HEK293 (cell line): ENCODE measurements around the gene RIPOR3.
"Not testable (repeated sequence)": the region's sequence is repeated elsewhere in the genome, so short reads cannot be mapped to it uniquely, and the experiment has no call there.

Source experiments
- MEIS1 ChIP-seq: sonication (generic); formaldehyde crosslinking; IDR thresholded peaks from 2 replicates; pipeline ENCODE4 v1.8.1; 2022; ENCODE audit warnings: missing genetic modification reagents, mild to moderate bottlenecking, borderline replicate concordance
- ZNF132 ChIP-seq: fragments of 450-650 bp; formaldehyde crosslinking; IDR thresholded peaks from 2 replicates; pipeline ENCODE4 v1.5.1; 2017; ENCODE audit warnings: missing biosample characterization, missing genetic modification characterization, borderline replicate concordance
- ZNF239 ChIP-seq: fragments of 450-650 bp; formaldehyde crosslinking; IDR thresholded peaks from 2 replicates; pipeline ENCODE4 v1.5.1; 2016; ENCODE audit warnings: missing biosample characterization, missing genetic modification characterization
- ZNF776 ChIP-seq: fragments of 450-650 bp; formaldehyde crosslinking; IDR thresholded peaks from 2 replicates; pipeline ENCODE4 v1.5.0; 2017; ENCODE audit warnings: missing biosample characterization, missing genetic modification characterization, borderline replicate concordance
- TF ChIP-seq, protein P1 (sequence below): fragments of 450-650 bp; formaldehyde crosslinking; IDR thresholded peaks from 2 replicates; pipeline ENCODE4 v1.5.1; 2016; ENCODE audit warnings: missing biosample characterization, missing genetic modification characterization
- TF ChIP-seq, protein P2 (sequence below): fragments of 450-650 bp; formaldehyde crosslinking; IDR thresholded peaks from 2 replicates; pipeline ENCODE4 v1.5.1; 2016; ENCODE audit warnings: missing biosample characterization, missing genetic modification characterization
- TF ChIP-seq, protein P3 (sequence below): fragments of 450-650 bp; formaldehyde crosslinking; IDR thresholded peaks from 2 replicates; pipeline ENCODE4 v1.5.1; 2016; ENCODE audit warnings: missing biosample characterization, missing genetic modification characterization, low read depth
- TF ChIP-seq, protein P4 (sequence below): fragments of 450-650 bp; formaldehyde crosslinking; IDR thresholded peaks from 2 replicates; pipeline ENCODE4 v1.5.1; 2016; ENCODE audit warnings: missing biosample characterization, missing genetic modification characterization

DNA sequence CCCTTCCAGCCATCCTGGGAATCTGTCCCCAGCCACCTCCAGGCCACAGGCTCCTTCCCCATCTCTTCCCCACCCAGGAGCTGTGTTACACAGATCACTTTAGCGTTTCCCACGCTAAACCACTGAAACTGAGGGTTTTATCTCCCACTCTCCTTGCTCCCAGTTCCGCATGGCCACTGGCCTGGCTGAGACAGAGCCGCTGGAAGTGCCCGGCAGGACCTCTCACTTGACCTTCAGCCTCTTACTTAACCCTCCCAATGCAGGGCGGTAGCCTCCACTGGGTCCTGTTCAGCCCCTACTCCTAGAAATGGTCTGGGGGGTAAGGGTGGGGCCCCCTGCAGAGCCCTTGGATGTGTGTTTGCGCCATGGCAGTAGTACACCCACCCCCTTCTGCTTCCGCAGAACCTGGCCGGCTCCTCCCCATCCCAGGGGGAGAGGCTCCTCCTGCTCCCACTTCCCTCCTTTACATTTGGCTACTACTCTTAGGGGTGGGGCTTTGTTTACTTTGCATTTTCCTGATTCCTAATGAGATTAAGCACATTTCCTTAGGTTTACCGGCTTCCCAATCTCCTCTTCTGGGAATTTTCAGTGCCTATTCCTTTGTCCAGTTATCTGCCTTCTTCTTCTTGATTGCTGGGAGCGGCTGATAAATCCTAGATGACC, 49.6 kb downstream of the RIPOR3 start:
- TF ChIP-seq, protein P1, sequence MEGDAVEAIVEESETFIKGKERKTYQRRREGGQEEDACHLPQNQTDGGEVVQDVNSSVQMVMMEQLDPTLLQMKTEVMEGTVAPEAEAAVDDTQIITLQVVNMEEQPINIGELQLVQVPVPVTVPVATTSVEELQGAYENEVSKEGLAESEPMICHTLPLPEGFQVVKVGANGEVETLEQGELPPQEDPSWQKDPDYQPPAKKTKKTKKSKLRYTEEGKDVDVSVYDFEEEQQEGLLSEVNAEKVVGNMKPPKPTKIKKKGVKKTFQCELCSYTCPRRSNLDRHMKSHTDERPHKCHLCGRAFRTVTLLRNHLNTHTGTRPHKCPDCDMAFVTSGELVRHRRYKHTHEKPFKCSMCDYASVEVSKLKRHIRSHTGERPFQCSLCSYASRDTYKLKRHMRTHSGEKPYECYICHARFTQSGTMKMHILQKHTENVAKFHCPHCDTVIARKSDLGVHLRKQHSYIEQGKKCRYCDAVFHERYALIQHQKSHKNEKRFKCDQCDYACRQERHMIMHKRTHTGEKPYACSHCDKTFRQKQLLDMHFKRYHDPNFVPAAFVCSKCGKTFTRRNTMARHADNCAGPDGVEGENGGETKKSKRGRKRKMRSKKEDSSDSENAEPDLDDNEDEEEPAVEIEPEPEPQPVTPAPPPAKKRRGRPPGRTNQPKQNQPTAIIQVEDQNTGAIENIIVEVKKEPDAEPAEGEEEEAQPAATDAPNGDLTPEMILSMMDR (tag by site-specific recombination): not testable (repeated sequence)
- not testable (repeated sequence) for TF ChIP-seq ZNF132 (tag by site-specific recombination); ZNF239; ZNF776; MEIS1 (CRISPR knock-in tag)
- TF ChIP-seq, protein P2, sequence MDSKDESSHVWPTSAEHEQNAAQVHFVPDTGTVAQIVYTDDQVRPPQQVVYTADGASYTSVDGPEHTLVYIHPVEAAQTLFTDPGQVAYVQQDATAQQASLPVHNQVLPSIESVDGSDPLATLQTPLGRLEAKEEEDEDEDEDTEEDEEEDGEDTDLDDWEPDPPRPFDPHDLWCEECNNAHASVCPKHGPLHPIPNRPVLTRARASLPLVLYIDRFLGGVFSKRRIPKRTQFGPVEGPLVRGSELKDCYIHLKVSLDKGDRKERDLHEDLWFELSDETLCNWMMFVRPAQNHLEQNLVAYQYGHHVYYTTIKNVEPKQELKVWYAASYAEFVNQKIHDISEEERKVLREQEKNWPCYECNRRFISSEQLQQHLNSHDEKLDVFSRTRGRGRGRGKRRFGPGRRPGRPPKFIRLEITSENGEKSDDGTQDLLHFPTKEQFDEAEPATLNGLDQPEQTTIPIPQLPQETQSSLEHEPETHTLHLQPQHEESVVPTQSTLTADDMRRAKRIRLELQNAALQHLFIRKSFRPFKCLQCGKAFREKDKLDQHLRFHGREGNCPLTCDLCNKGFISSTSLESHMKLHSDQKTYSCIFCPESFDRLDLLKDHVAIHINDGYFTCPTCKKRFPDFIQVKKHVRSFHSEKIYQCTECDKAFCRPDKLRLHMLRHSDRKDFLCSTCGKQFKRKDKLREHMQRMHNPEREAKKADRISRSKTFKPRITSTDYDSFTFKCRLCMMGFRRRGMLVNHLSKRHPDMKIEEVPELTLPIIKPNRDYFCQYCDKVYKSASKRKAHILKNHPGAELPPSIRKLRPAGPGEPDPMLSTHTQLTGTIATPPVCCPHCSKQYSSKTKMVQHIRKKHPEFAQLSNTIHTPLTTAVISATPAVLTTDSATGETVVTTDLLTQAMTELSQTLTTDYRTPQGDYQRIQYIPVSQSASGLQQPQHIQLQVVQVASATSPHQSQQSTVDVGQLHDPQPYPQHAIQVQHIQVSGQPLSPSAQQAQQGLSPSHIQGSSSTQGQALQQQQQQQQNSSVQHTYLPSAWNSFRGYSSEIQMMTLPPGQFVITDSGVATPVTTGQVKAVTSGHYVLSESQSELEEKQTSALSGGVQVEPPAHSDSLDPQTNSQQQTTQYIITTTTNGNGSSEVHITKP (tag by site-specific recombination): not testable (repeated sequence)
- TF ChIP-seq, protein P3, sequence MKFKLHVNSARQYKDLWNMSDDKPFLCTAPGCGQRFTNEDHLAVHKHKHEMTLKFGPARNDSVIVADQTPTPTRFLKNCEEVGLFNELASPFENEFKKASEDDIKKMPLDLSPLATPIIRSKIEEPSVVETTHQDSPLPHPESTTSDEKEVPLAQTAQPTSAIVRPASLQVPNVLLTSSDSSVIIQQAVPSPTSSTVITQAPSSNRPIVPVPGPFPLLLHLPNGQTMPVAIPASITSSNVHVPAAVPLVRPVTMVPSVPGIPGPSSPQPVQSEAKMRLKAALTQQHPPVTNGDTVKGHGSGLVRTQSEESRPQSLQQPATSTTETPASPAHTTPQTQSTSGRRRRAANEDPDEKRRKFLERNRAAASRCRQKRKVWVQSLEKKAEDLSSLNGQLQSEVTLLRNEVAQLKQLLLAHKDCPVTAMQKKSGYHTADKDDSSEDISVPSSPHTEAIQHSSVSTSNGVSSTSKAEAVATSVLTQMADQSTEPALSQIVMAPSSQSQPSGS (tag by site-specific recombination): not testable (repeated sequence)
- TF ChIP-seq, protein P4, sequence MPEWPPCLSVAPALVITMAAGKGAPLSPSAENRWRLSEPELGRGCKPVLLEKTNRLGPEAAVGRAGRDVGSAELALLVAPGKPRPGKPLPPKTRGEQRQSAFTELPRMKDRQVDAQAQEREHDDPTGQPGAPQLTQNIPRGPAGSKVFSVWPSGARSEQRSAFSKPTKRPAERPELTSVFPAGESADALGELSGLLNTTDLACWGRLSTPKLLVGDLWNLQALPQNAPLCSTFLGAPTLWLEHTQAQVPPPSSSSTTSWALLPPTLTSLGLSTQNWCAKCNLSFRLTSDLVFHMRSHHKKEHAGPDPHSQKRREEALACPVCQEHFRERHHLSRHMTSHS (tag by site-specific recombination): not testable (repeated sequence)
